HepG2 (cell line): ENCODE data around the gene P3H3. TPM values are rescaled to one million over a fixed set of nuclear protein-coding genes. Genes with fewer than 3 reads are reported as not detected.

Source experiments
- CC2D1A ChIP-seq: sonication (generic); formaldehyde crosslinking; IDR thresholded peaks from 2 replicates; pipeline ENCODE4 v1.8.1; 2023; ENCODE audit warnings: mild to moderate bottlenecking, missing genetic modification reagents
- CEBPB ChIP-seq: IDR thresholded peaks from 2 replicates; pipeline ENCODE4 v1.6.1; 2011; ENCODE audit warnings: low read depth, low read length, improper control_type of control experiment, borderline replicate concordance
- HDAC2 ChIP-seq: sonication (generic); formaldehyde crosslinking; IDR thresholded peaks from 2 replicates; pipeline ENCODE4 v1.4.0; 2020; ENCODE audit warnings: missing genetic modification reagents
- ISL2 ChIP-seq: sonication (generic); formaldehyde crosslinking; IDR thresholded peaks from 2 replicates; pipeline ENCODE4 v1.5.0; 2020; ENCODE audit warnings: missing genetic modification reagents
- KDM6A ChIP-seq: IDR thresholded peaks from 2 replicates; pipeline ENCODE4 v1.6.1; 2016; ENCODE audit warnings: low read depth
- POGZ ChIP-seq: sonication (generic); formaldehyde crosslinking; IDR thresholded peaks from 2 replicates; pipeline ENCODE4 v1.4.0; 2020; ENCODE audit warnings: mild to moderate bottlenecking, missing genetic modification reagents
- REPIN1 ChIP-seq: sonication (generic); formaldehyde crosslinking; IDR thresholded peaks from 2 replicates; pipeline ENCODE4 v1.8.0; 2022; ENCODE audit warnings: missing genetic modification reagents, low read depth, mild to moderate bottlenecking, borderline replicate concordance
- TAF1 ChIP-seq: sonication (generic); formaldehyde crosslinking; IDR thresholded peaks from 2 replicates; pipeline ENCODE4 v1.4.0; 2020; ENCODE audit warnings: missing genetic modification reagents
- YEATS4 ChIP-seq: sonication (generic); formaldehyde crosslinking; IDR thresholded peaks from 2 replicates; pipeline ENCODE4 v1.4.0; 2020; ENCODE audit warnings: missing genetic modification reagents, borderline replicate concordance
- ZNF230 ChIP-seq: sonication (generic); formaldehyde crosslinking; IDR thresholded peaks from 2 replicates; pipeline ENCODE4 v1.4.0; 2020; ENCODE audit warnings: mild to moderate bottlenecking, missing genetic modification reagents
- ZNF615 ChIP-seq: sonication (generic); formaldehyde crosslinking; IDR thresholded peaks from 2 replicates; pipeline ENCODE4 v1.5.0; 2020; ENCODE audit warnings: mild to moderate bottlenecking, missing genetic modification reagents, borderline replicate concordance
- ZSCAN9 ChIP-seq: IDR thresholded peaks from 2 replicates; pipeline ENCODE4 v1.6.1; 2016; ENCODE audit warnings: borderline replicate concordance
- polyA plus RNA-seq, 8 experiments: library from polyadenylated mRNA; depleted of rRNA in 3 of 8; stranded (reverse) in 7 of 8; unstranded in 1 of 8; fragments of >200 nt; fragmentation: Illumina TruSeq in 4 of 8; extraction: Trizol in 4 of 8; gene quantifications; 2 replicates each; pipeline versions ENCODE4 v1.2.1 to v1.2.3, GENCODE V29; 2011 to 2016; ENCODE audit warnings: low read depth in 4 of 8, missing spikeins in 1 of 8, mixed read lengths in 1 of 8; ENCODE audit not compliant: insufficient read depth in 1 of 8
- total RNA-seq, 5 experiments: library from RNA; depleted of rRNA; stranded (reverse); fragments of >200 nt; fragmentation: Illumina TruSeq; extraction: Trizol; gene quantifications; 2 replicates each; pipeline ENCODE4 v1.2.3, GENCODE V29; 2016; ENCODE audit warnings: low read depth in 1 of 5
- TF ChIP-seq, protein P1 (sequence below): sonication (generic); formaldehyde crosslinking; IDR thresholded peaks from 2 replicates; pipeline ENCODE4 v1.5.1; 2020; ENCODE audit warnings: mild to moderate bottlenecking, missing genetic modification reagents, moderate library complexity
- TF ChIP-seq, protein P2 (sequence below): sonication (generic); formaldehyde crosslinking; IDR thresholded peaks from 2 replicates; pipeline ENCODE4 v1.8.0; 2022; ENCODE audit warnings: missing genetic modification reagents, mild to moderate bottlenecking, borderline replicate concordance
- TF ChIP-seq, protein P3 (sequence below): sonication (generic); formaldehyde crosslinking; IDR thresholded peaks from 2 replicates; pipeline ENCODE4 v1.4.0; 2020; ENCODE audit warnings: missing genetic modification reagents, mild to moderate bottlenecking, borderline replicate concordance
- TF ChIP-seq, protein P4 (sequence below): sonication (generic); formaldehyde crosslinking; IDR thresholded peaks from 2 replicates; pipeline ENCODE4 v1.9.0; 2022; ENCODE audit warnings: missing genetic modification reagents, mild to moderate bottlenecking, borderline replicate concordance
- TF ChIP-seq, protein P5 (sequence below): sonication (generic); formaldehyde crosslinking; IDR thresholded peaks from 2 replicates; pipeline ENCODE4 v1.4.0; 2020; ENCODE audit warnings: mild to moderate bottlenecking, missing genetic modification reagents

P3H3 gene
- total and polyA plus RNA-seq, 2 of the 13 experiments (the other 11 are each of a cell fraction or from before 2014, with no cell fraction given), result 20.1 to 20.5 TPM

DNA sequence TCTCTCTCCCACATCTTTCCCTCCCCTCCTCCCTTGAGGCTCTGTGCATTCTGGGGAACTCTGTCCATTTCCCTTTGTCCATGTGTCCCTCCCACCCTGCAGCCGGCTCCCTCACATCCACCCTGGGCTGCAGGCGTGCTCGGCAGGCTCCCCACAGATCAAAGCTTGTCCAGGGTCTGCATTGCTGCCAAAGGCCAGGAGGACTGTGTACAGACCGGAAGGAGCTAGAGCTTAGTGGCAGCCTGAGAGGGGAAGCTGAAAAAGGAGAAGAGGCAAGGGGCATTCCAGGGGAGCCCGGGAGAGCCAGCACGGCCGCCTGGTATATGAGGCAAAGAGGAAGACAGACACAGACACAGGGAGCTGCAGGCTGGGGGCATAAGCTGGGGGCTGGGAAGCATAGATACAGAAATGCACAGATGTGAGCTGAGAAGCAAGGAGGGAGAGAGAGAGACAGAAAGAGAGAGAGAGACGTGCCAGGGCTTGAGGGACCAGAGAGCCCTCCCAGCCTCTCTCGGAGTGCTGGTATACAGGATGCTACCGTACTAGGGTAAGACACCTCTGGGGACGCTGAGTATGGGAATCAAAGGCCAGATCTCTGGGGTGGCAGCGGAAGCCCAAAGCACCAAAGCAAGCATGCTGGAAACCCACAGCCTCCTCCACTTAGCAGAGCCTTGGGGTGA is 35.5 kb upstream of the P3H3 start (continued):
- TF ChIP-seq TAF1 (CRISPR knock-in tag) (peak; percentile 50; the same call in 1 of the 2 replicates), CEBPB (no peak), ZNF230 (CRISPR knock-in tag) (0 out of 2 replicates have a peak, but pooled peaks have one; percentile 22), HDAC2 (peak; percentile 93), REPIN1 (peak; percentile 61; the same call in 1 of the 2 replicates), ISL2 (0 out of 2 replicates have a peak, but pooled peaks have one; percentile 29), YEATS4 (CRISPR knock-in tag) (peak; percentile 71; the same call in 1 of the 2 replicates), ZNF615 (CRISPR knock-in tag) (no peak), CC2D1A (no peak), POGZ (CRISPR knock-in tag) (peak; percentile 76; the same call in 1 of the 2 replicates), ZSCAN9 (CRISPR knock-in tag) (no peak; the same call in 1 of the 2 replicates), KDM6A (CRISPR knock-in tag) (peak; percentile 82)
- TF ChIP-seq, protein P1, sequence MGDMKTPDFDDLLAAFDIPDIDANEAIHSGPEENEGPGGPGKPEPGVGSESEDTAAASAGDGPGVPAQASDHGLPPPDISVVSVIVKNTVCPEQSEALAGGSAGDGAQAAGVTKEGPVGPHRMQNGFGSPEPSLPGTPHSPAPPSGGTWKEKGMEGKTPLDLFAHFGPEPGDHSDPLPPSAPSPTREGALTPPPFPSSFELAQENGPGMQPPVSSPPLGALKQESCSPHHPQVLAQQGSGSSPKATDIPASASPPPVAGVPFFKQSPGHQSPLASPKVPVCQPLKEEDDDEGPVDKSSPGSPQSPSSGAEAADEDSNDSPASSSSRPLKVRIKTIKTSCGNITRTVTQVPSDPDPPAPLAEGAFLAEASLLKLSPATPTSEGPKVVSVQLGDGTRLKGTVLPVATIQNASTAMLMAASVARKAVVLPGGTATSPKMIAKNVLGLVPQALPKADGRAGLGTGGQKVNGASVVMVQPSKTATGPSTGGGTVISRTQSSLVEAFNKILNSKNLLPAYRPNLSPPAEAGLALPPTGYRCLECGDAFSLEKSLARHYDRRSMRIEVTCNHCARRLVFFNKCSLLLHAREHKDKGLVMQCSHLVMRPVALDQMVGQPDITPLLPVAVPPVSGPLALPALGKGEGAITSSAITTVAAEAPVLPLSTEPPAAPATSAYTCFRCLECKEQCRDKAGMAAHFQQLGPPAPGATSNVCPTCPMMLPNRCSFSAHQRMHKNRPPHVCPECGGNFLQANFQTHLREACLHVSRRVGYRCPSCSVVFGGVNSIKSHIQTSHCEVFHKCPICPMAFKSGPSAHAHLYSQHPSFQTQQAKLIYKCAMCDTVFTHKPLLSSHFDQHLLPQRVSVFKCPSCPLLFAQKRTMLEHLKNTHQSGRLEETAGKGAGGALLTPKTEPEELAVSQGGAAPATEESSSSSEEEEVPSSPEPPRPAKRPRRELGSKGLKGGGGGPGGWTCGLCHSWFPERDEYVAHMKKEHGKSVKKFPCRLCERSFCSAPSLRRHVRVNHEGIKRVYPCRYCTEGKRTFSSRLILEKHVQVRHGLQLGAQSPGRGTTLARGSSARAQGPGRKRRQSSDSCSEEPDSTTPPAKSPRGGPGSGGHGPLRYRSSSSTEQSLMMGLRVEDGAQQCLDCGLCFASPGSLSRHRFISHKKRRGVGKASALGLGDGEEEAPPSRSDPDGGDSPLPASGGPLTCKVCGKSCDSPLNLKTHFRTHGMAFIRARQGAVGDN, result peak; percentile 98
- TF ChIP-seq, protein P2, sequence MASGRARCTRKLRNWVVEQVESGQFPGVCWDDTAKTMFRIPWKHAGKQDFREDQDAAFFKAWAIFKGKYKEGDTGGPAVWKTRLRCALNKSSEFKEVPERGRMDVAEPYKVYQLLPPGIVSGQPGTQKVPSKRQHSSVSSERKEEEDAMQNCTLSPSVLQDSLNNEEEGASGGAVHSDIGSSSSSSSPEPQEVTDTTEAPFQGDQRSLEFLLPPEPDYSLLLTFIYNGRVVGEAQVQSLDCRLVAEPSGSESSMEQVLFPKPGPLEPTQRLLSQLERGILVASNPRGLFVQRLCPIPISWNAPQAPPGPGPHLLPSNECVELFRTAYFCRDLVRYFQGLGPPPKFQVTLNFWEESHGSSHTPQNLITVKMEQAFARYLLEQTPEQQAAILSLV (CRISPR knock-in tag), result 0 out of 2 replicates have a peak, but pooled peaks have one; percentile 43
- TF ChIP-seq, protein P3, sequence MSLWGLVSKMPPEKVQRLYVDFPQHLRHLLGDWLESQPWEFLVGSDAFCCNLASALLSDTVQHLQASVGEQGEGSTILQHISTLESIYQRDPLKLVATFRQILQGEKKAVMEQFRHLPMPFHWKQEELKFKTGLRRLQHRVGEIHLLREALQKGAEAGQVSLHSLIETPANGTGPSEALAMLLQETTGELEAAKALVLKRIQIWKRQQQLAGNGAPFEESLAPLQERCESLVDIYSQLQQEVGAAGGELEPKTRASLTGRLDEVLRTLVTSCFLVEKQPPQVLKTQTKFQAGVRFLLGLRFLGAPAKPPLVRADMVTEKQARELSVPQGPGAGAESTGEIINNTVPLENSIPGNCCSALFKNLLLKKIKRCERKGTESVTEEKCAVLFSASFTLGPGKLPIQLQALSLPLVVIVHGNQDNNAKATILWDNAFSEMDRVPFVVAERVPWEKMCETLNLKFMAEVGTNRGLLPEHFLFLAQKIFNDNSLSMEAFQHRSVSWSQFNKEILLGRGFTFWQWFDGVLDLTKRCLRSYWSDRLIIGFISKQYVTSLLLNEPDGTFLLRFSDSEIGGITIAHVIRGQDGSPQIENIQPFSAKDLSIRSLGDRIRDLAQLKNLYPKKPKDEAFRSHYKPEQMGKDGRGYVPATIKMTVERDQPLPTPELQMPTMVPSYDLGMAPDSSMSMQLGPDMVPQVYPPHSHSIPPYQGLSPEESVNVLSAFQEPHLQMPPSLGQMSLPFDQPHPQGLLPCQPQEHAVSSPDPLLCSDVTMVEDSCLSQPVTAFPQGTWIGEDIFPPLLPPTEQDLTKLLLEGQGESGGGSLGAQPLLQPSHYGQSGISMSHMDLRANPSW (CRISPR knock-in tag), result 0 out of 2 replicates have a peak, but pooled peaks have one; percentile 51
- TF ChIP-seq, protein P4, sequence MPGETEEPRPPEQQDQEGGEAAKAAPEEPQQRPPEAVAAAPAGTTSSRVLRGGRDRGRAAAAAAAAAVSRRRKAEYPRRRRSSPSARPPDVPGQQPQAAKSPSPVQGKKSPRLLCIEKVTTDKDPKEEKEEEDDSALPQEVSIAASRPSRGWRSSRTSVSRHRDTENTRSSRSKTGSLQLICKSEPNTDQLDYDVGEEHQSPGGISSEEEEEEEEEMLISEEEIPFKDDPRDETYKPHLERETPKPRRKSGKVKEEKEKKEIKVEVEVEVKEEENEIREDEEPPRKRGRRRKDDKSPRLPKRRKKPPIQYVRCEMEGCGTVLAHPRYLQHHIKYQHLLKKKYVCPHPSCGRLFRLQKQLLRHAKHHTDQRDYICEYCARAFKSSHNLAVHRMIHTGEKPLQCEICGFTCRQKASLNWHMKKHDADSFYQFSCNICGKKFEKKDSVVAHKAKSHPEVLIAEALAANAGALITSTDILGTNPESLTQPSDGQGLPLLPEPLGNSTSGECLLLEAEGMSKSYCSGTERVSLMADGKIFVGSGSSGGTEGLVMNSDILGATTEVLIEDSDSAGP (CRISPR knock-in tag), result peak; percentile 87; the same call in 1 of the 2 replicates
- TF ChIP-seq, protein P5, sequence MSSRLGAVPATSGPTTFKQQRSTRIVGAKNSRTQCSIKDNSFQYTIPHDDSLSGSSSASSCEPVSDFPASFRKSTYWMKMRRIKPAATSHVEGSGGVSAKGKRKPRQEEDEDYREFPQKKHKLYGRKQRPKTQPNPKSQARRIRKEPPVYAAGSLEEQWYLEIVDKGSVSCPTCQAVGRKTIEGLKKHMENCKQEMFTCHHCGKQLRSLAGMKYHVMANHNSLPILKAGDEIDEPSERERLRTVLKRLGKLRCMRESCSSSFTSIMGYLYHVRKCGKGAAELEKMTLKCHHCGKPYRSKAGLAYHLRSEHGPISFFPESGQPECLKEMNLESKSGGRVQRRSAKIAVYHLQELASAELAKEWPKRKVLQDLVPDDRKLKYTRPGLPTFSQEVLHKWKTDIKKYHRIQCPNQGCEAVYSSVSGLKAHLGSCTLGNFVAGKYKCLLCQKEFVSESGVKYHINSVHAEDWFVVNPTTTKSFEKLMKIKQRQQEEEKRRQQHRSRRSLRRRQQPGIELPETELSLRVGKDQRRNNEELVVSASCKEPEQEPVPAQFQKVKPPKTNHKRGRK (CRISPR knock-in tag), result no peak
